ENCODE data around the gene MEI1.
"Not testable (repeated sequence)": the region's sequence is repeated elsewhere in the genome, so short reads cannot be mapped to it uniquely, and the experiment has no call there.

Gene MEI1

GRCh38 chr22:41682033-41682807 is 17.1 kb upstream of the MEI1 start:
- DNase-seq (ENCODE audit: low spot score), result peak; percentile 92

DNA sequence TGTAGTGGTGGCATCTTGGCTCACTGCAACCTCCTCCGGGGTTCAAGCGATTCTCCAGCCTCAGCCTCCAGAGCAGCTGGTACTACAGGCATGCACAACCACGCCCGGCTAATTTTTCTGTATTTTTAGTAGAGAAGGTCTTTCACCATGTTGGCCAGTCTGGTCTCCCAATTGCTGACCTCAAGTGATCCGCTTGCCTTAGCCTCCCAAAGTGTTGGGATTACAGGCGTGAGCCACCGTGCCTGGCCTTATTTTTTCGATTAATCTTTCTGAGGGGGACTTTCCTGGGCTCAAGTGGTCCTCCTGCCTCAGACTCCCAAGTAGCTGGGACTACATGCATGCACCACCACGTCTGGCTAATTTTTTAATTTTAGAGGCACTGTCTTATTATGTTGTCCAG is 16.3 kb upstream of the MEI1 start:
- DNase-seq (ENCODE audit: low spot score), result no peak

DNA sequence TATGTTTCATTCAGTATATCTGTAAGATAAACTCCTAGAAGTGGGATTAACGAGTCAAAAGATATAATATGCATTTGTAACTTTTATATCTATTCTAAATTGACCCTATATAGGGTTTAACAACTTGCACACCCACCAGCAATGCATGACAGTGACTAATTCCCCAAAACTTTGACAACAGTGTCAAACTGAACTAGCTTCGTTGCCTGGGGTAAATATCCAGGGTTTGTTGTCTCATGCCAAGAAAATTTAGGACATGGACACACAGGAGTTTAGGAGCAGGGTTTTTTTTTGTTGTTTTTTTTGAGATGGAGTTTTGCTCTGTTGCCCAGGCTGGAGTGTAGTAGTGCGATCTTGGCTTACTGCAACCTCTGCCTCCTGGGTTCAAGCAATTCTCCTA is 15.7 kb upstream of the MEI1 start:
- DNase-seq (ENCODE audit: low spot score), result no peak

- DNase-seq (ENCODE audit: low spot score), result no peak
Observed at GRCh38 chr22:41684194-41684593, 15.1 kb upstream of the MEI1 start.

DNA sequence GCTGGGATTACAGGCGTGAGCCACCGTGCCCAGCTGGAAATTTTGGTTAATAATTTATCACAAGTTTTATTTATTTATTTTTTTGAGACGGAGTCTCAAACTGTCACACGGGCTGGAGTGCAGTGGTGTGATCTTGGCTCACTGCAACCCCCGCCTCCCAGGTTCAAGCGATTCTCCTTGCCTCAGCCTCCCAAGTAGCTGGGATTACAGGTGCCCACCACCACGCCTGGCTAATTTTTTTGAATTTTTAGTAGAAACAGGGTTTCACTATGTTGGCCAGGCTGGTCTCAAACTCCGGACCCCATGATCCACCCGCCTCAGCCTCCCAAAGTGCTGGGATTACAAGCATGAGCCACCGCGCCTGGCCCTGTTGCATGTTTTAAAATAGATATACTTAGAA is 12.4 kb upstream of the MEI1 start:
- not testable (repeated sequence) for DNase-seq (ENCODE audit: low spot score)

- DNase-seq (ENCODE audit: low spot score), result no peak
Observed at GRCh38 chr22:41687901-41688364, 11.4 kb upstream of the MEI1 start.

GRCh38 chr22:41688365-41689211 is 10.7 kb upstream of the MEI1 start, which contains the start of gene SNU13:
SNU13 (minus strand) TSS chr22:41688867; CDS start chr22:41688796, 71 bp downstream.
- peak; percentile 86 for DNase-seq (ENCODE audit: low spot score)

DNA sequence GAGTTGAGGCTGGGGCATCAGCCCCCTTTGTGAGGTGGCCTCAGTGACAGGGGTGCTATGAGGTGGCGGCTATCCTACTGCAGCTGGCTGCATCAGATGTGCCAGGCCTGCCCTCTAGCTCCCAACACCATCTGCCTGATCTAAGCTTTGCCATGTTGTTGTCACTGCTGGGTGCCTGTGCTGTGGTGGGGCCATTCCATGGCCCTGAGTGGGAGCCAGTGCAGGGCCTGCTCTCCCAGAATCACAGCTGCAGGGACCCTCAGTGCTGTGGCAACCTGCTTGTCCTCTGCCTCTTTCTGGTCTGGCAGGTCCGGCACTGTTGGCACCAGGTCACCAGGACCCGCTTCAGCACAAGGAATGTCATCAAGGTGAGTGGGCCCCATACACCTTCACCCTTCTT is 8.8 kb upstream of the MEI1 start:
- DNase-seq (ENCODE audit: low spot score), result no peak

DNA sequence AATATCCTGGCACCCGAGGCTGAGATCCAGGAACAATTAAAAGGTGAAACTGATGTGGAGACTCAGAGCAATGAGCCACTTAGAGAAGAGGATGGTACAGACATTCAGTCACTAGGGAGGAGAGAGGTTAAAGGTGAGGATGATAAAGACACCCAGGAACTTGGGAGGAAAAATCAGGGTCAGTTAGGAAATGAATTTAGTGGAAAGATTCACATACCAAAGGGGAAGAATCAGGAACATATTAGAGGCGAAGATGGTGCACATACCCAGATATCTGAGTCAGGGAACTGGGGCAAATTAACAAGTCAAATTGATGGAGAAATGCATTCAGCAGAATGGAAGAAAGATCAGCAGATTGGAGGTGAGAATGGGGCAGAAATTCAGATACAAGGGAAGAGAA is 4.1 kb upstream of the MEI1 start:
- no peak for DNase-seq (ENCODE audit: low spot score)

GRCh38 chr22:41696703-41697102 is 2.6 kb upstream of the MEI1 start:
- no peak for DNase-seq (ENCODE audit: low spot score)

DNA sequence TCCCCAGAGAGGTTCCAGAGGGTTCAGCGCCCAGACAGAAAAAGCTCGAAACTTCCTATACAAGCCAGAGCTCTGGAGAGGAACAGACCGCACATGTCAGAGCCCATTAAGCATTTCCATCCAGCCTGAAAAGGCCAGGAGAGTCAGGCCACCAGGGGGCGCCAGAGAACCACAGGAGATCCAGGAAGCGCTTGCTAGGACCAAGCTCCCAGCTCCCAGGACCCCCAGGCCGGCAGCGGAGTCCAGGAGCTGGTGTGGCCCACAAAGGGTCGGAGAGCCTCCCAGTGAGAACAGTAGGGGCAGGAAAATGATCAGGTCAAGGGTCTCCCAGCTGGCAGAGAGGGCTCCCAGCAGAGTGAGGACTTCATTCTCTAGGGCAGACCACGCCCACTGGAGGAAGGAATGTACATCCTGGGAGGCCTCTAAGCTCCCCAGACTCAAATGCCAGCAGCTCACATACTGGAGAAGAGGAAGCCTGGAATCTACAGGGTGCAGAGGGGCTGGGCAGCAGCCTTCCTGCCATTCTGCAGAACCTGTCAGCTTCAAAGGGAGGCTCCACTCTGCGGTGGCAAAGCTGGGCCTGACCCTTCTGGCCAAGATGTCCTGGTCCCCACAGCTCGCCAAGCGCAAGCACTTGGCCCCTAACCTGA is 2.1 kb upstream of the MEI1 start:
- peak; percentile 89 for DNase-seq (ENCODE audit: low spot score)

DNA sequence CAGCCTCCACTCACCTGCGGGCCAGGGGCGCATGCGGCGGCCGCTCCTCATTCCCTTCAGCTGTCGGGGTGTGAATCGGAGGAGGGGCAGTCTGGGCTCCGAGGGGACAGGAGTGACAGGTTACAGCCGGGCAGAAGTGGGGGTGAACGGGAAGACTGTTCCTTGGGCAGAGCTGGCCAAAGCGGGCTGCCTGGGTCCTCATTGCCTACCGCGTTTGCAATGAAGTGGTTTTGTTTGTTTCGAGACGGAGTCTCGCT is 733 bp downstream of the MEI1 start:
- DNase-seq (ENCODE audit: low spot score), result no peak

DNA sequence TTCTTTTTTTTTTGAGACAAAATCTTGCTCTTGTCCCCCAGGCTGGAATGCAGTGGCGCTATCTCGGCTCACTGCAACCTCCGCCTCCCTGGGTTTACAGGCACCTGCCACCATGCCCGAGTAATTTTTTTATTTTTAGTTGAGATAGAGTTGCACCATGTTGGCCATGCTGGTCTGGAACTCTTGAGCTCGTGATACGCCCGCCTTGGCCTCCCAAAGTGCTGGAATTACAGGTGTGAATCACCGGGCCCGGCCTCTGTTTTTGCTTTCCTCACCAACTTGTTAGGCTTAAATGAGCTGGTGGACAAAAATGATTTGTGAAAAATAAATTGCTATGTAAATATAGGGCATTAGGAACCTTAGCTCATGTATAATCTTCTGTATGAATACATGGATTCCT is 3.5 kb downstream of the MEI1 start:
- no peak for DNase-seq (ENCODE audit: low spot score)

DNA sequence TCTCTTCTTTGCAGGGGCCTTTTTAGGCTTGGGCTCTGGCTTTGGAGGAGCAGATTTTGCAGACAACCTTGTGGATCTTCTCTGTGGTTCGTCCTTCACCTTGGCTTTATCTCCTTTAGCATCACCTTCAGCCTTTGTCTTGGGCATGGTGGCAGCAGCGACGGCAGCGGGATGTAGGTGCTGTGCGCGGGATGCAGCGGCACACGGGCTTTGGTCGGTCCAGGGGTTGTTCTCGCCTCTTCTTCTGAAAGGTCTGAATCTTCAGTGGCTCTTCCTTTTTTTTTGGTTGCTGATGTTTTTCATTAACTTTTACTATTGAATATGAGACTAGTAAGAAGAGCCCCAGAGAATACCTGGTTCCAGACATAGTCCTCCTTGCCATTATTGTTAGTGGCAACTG is 10.0 kb downstream of the MEI1 start:
- DNase-seq (ENCODE audit: low spot score), result no peak

GRCh38 chr22:41713004-41713403 is 13.7 kb downstream of the MEI1 start:
- DNase-seq (ENCODE audit: low spot score), result peak; percentile 1

GRCh38 chr22:41722496-41722895 is 23.2 kb downstream of the MEI1 start:
- DNase-seq (ENCODE audit: low spot score), result no peak

- DNase-seq (ENCODE audit: low spot score), result no peak
Observed at GRCh38 chr22:41725510-41726110, 26.3 kb downstream of the MEI1 start.

- DNase-seq (ENCODE audit: low spot score), result no peak
Observed at GRCh38 chr22:41731609-41732008, 32.3 kb downstream of the MEI1 start.

DNA sequence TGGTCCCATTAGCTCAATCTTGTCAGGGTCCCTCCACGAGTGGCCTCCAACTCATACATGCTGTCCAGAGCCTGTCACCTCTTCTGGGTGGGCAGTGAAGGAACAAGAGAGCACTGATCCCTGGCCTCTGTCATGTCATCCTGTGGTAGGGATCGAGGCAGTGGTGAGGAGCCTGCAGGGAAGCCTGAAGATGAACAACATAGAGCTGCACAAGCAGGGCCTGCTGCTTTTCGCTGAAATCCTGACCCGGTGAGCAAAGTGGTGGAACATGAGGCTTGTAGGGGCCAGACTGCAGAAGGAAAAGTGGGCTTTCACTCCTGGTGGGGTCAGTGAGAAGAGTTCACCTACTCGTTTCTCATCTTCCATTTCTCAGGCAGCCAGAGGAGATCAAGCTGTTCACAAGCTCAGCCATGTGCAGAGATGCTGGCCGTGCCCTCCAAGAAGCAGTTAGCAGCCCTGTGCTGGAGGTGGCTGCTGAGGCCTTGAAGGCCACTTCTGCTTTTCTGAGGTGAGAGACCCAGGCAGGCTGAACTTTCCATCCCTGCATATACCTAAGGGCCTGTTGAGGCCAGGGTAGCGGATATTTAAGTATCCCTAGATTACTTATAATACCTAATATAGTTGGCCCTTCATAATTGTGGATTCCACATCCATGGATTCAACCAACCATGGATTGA is 32.9 kb downstream of the MEI1 start:
- no peak for DNase-seq (ENCODE audit: low spot score)

- not testable (repeated sequence) for DNase-seq (ENCODE audit: low spot score)
Observed at GRCh38 chr22:41733241-41733640, 33.9 kb downstream of the MEI1 start.

DNA sequence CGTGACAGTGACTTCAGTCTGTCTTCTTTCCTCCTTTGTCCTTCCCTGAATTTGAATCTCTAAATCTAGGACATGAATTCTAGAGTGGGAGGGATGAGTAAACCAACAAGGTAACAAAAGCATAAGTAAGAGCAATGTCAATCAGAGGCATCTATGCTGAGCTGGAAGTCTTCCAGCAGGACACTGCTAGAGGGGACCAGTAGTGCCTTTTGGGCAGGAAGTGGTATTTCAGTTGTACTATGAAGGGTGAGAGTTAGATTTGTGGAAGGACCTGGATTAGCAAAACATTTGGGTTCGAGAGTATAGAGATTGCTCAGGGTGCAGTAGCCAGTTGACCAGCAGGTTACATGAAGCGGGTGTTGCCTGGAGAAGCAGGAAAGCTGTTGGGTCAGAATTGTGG is 40.3 kb downstream of the MEI1 start:
- no peak for DNase-seq (ENCODE audit: low spot score)

DNA sequence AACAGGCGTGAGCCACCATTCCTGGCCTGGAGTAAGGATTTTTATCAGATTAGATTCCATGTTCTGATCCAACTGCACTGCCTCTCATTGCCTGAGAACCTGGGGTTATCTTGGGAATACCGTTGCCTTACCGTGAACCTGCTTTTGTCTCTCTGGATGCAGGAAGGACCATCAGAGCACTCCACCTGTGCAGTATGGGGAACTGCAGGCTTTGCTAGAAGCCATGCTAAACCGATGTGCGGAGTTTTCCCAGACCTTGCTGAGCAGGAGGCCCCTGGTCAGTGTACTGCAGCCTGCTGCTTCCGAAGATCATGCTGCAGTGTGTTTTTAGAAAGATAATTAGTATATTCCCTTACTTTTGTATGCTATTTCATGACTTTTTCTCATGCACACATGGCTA is 43.6 kb downstream of the MEI1 start:
- no peak for DNase-seq (ENCODE audit: low spot score)
